Coronary artery (tissue), 2 donors: Measurements from ENCODE around the gene C20orf144.
A peak's percentile ranks its signal among the peaks of the same experiment; 100 is the strongest.

Experiments
- DNase-seq: peaks from one replicate; pipeline ENCODE4 v3.0.0-alpha.2; 2017; ENCODE audit warnings: low spot score
- H3K27ac ChIP-seq, 2 donors: fragments of 200-600 bp; sonication (generic); one replicate each; pipeline ENCODE4 v1.5.1; 2016 to 2019
- H3K4me3 ChIP-seq: fragments of 200-600 bp; sonication (generic); 2 replicates; pipeline ENCODE4 v1.5.1; 2016; ENCODE audit warnings: mild to moderate bottlenecking, moderate library complexity
- CTCF ChIP-seq: fragments of 200-600 bp; sonication (generic); IDR thresholded peaks from one replicate; pipeline ENCODE4 v1.5.1; 2019; ENCODE audit warnings: antibody characterized with exemption

The C20orf144 gene

GRCh38 chr20:33662172-33662571 lies at the start of gene C20orf144:
Gene C20orf144, plus strand, starts transcription at chr20:33662327. Its CDS starts 19 bp downstream, at chr20:33662346.
- no peak for TF ChIP-seq CTCF
- DNase-seq = no peak
- H3K4me3 ChIP-seq = peak within 1 kb of the TSS; percentile 81
- peak within 1 kb of the TSS; percentile 88 to 95 for H3K27ac ChIP-seq

DNA sequence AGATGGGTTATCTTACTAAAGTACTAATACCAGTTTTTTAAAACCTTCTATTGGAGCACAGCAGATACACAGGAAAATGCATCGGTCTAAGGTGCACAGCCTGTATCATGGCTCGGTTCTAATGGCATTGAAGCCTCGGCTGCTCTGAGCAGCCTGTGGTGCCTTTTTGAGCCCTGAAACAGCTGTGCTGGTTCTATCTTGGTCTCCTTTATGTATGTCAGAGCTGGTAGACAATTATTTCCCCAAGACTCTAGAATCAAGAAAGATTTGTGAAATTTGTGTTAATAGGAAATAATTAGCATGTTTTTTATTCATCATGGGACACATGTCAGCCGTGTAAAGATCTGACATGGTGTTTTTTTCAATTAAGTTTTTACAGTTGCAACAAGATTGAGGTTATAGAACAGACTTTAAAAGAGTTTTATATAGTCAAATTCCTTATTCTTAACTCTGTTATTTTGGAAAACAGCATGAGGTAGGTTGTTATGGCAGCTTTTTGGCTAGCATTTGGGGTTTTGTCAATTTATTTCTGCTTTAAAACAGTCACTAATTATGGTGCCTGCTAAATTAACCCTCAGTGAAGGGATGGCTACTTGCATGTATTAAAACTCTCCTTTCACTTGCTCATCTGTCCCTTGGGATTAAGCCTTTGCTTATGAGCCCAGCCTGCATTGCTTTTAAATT lies 40.3 kb upstream of the C20orf144 start:
- Histone ChIP-seq H3K4me3 (no peak overlapping the region), H3K27ac (no peak overlapping the region)
- no peak for DNase-seq
- TF ChIP-seq CTCF = no peak

- H3K4me3 ChIP-seq = no peak overlapping the region
- no peak overlapping the region for H3K27ac ChIP-seq
- no peak for TF ChIP-seq CTCF
These were observed 39.3 kb upstream of the C20orf144 start for GRCh38 chr20:33622705-33623365.

GRCh38 chr20:33624399-33624798 lies 37.7 kb upstream of the C20orf144 start:
- no peak for DNase-seq
- TF ChIP-seq CTCF = no peak
- H3K27ac ChIP-seq = no peak overlapping the region

More at GRCh38 chr20:33622705-33623365, 39.3 kb upstream of the C20orf144 start:
- DNase-seq = no peak

DNA sequence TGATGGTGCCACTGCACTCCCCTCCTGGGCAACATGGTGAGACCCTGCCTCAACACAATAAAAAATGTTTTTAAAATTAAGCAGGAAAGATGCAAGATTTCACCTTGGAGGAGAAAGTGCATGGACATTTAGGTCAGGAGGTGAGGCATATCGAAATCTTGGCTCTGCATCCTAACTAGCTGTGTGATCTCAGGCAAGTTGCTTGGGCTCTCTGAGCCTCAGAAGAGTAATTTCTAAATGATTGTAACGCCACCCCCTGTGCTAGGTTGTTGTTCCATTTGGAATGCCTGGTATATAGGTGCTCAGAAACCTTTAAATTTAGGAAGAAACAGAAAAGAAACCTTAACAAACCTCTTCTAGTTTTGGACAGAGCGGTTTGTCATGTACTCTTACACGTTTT lies 35.9 kb upstream of the C20orf144 start:
- no peak overlapping the region for H3K27ac ChIP-seq
- no peak for TF ChIP-seq CTCF
- no peak overlapping the region for H3K4me3 ChIP-seq
- DNase-seq = no peak

More at GRCh38 chr20:33624399-33624798, 37.7 kb upstream of the C20orf144 start:
- H3K4me3 ChIP-seq = no peak overlapping the region

- Histone ChIP-seq H3K4me3 (no peak overlapping the region), H3K27ac (no peak overlapping the region)
- DNase-seq = no peak
- TF ChIP-seq CTCF = no peak
These were observed 34.4 kb upstream of the C20orf144 start for GRCh38 chr20:33627577-33628216.
